Measurements from ENCODE around the gene SAE1.

Gene SAE1

DNA sequence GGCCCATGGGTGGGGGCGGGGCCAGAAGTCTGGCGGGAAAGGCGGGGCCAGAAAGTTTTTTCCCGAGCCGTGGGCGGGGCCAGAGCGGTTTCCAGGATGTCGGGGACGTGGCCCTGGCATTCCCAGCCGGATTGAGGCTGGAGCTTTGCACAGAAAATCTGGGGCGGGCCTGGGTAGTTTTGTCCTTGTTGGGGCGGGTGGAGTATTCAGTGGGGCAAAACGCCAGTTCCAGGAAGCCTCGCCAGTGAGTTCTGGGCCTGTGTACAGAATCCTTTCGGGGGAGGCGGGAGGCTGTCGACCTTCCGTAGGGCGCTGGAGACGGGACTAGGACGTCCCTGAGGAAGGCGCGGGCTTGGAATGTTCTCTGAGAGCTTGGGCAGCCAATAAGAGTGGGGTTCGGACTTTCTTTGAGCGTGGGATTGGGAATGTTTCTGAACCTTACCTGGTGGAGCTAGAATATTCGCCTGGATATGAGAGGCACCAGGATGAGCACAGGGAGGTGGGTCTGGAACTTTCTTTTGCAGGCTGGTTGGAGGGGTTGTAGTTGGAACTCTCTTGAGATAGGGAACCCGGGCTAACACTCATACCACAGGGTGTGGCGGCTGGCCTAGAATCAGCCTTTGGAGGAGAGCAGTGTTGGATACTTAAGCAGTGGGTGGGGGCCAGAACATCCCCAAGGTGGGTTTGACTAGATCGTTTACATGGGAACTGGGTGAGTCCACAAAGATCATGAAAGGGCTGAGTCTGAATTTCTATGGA lies 127.0 kb downstream of the SAE1 start:
- DNase-seq (ENCODE audit: low read depth, low spot score) = no peak
- no peaks in the 10 kb centered on the region for H3K4me1 ChIP-seq (ENCODE audit: control insufficient read depth, insufficient read depth, low read length)

DNA sequence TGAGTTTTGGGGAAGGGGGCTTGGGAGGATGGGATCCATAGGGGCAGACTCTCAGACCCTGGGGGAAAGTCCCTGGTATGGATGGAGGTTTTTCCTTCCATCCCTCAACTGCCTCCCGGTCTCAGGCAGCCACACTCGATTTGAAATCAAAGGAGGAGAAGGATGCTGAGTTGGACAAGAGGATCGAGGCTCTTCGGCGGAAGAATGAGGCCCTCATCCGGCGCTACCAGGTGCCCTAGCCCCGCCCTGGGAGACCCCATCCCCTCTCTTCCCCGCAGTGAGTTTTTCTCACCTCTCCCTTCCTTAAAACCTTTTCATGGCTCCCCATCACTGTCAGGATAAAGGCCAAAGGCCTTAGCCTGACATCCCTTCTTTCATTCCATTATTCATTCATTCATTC lies 127.8 kb downstream of the SAE1 start:
- WGBS (ENCODE audit: insufficient coverage, insufficient read length) = no CpG with 5 or more reads among the region's 9 CpGs
- no peaks in the 10 kb centered on the region for H3K9me3 ChIP-seq (ENCODE audit: control insufficient read depth, insufficient read depth, low read length)
- H3K27me3 ChIP-seq (ENCODE audit: control insufficient read depth, insufficient read depth, low read length) = no peaks in the 10 kb centered on the region
- no peak overlapping the region for H3K4me3 ChIP-seq (ENCODE audit: low read length)
- peaks cover 20% of the 10 kb centered on the region for H3K36me3 ChIP-seq (ENCODE audit: control insufficient read depth, insufficient read depth, low read length)
- H3K4me1 ChIP-seq (ENCODE audit: control insufficient read depth, insufficient read depth, low read length) = no peaks in the 10 kb centered on the region
- DNase-seq (ENCODE audit: low read depth, low spot score) = no peak
- H3K27ac ChIP-seq (ENCODE audit: low read length) = no peak overlapping the region

More for the DNA sequence above, 127.0 kb downstream of the SAE1 start:
- Histone ChIP-seq H3K9me3 (ENCODE audit: control insufficient read depth, insufficient read depth, low read length) (no peaks in the 10 kb centered on the region), H3K27ac (ENCODE audit: low read length) (no peak overlapping the region), H3K36me3 (ENCODE audit: control insufficient read depth, insufficient read depth, low read length) (peaks cover 17% of the 10 kb centered on the region), H3K27me3 (ENCODE audit: control insufficient read depth, insufficient read depth, low read length) (no peaks in the 10 kb centered on the region), H3K4me3 (ENCODE audit: low read length) (peak overlapping the region; percentile 66; the same call in 1 of the 2 replicates)
- no CpG with 5 or more reads among the region's 29 CpGs for WGBS (ENCODE audit: insufficient coverage, insufficient read length)

DNA sequence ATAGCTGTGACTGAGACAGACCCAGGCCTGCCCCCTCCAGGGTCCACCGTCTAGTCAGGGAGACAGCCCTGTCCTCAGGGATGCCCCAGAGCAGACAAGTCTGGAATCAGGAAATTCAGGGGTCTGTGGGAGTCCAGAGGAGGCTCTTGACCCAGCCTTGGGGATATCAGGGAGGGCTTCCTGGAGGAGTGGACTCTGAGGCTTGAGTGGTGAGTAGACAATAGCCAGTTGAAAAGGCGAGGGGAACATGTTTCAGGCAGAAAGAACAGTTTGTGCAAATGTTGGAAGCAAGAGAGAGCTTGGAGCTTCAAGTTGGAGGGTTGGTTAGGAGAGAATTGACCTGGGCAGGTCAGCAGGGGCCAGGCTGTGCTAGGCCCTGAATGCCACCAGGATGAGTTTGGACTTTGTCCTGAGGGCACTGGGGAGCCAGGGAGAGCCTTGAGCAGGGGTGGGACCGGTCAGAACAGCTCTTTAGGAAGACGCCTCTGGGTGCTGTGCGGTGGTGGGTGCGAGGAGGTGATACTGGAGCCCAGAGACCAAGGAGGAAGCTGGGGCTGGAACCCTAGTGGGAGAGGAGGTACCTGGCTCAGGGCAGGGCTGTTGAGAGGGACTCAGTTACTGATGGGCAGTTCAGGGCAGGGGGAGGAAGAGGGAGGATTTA lies 128.4 kb downstream of the SAE1 start:
- no peak overlapping the region for H3K27ac ChIP-seq (ENCODE audit: low read length)

More for the DNA sequence above, 128.4 kb downstream of the SAE1 start:
- Histone ChIP-seq H3K4me3 (ENCODE audit: low read length) (no peak overlapping the region), H3K36me3 (ENCODE audit: control insufficient read depth, insufficient read depth, low read length) (peaks cover 20% of the 10 kb centered on the region), H3K4me1 (ENCODE audit: control insufficient read depth, insufficient read depth, low read length) (no peaks in the 10 kb centered on the region), H3K9me3 (ENCODE audit: control insufficient read depth, insufficient read depth, low read length) (no peaks in the 10 kb centered on the region), H3K27me3 (ENCODE audit: control insufficient read depth, insufficient read depth, low read length) (no peaks in the 10 kb centered on the region)
- DNase-seq (ENCODE audit: low read depth, low spot score) = no peak
- WGBS (ENCODE audit: insufficient coverage, insufficient read length) = no CpG with 5 or more reads among the region's 6 CpGs

Measured in iPS DF 6.9 (cell line).